Adrenal gland (tissue), 12 donors: ENCODE data around the gene PAX7. TPM values are rescaled to one million over a fixed set of nuclear protein-coding genes. Genes with fewer than 3 reads are reported as not detected.

ENCODE experiments used
- DNase-seq, 7 donors: peaks; one replicate each; pipeline ENCODE4 v3.0.0-alpha.2; 2019 to 2020
- H3K27ac ChIP-seq, 5 donors: fragments of 200-600 bp; sonication (generic) in 4 of 5; 1 replicate in 3 of 5; 2 replicates in 2 of 5; pipeline versions ENCODE4 v1.5.1 to v1.8.0; 2016 to 2020; ENCODE audit warnings: mild to moderate bottlenecking in 1 of 5
- H3K27me3 ChIP-seq: fragments of 200-600 bp; 2 replicates; pipeline ENCODE4 v1.8.0; 2021
- H3K36me3 ChIP-seq, 2 donors: fragments of 200-600 bp; replicated peaks in 1 of 2; 1 replicate in 1 of 2; 2 replicates in 1 of 2; pipeline versions ENCODE4 v1.5.1 to v1.8.0; 2018 to 2022
- H3K4me1 ChIP-seq, 2 donors: fragments of 200-600 bp; replicated peaks in 1 of 2; 1 replicate in 1 of 2; 2 replicates in 1 of 2; pipeline versions ENCODE4 v1.5.1 to v1.8.0; 2018 to 2021
- H3K4me3 ChIP-seq, 4 donors: fragments of 200-600 bp; sonication (generic) in 3 of 4; one replicate each; pipeline ENCODE4 v1.5.1; 2016 to 2018
- H3K9me3 ChIP-seq, 3 donors: fragments of 200-600 bp; sonication (generic) in 1 of 3; replicated peaks in 1 of 3; 1 replicate in 2 of 3; 2 replicates in 1 of 3; pipeline versions ENCODE4 v1.5.1 to v1.8.0; 2016 to 2021
- POLR2A ChIP-seq, 2 donors: fragments of 450-650 bp; IDR thresholded peaks; one replicate each; pipeline ENCODE4 v1.6.1; 2017; ENCODE audit warnings: antibody characterized with exemption in 2 of 2, mild to moderate bottlenecking in 2 of 2, moderate library complexity in 1 of 2
- WGBS, 4 donors: extraction: QIAGEN DNeasy Blood & Tissue Kit in 2 of 4; methylation state at CpG; one replicate each; pipeline versions ENCODE4 v1.1.5 to v1.1.7; 2013 to 2017; 5-methylcytosine and 5-hydroxymethylcytosine counted together
- intact Hi-C, 2 donors: fragments of 100-400 bp; cut with DNase I; formaldehyde crosslinking; loops; one replicate each; pipeline versions ENCODE4 v1.14.1 to v1.15.0; 2022 to 2023
- polyA plus RNA-seq, 3 donors: library from polyadenylated mRNA; stranded (reverse); fragments of 200-250 nt in 2 of 3; fragments of 350-450 nt in 1 of 3; fragmentation: Illumina TruSeq in 1 of 3; extraction: RNeasy Lipid Tissue Mini Kit (QIAGEN cat#74804) in 1 of 3; gene quantifications; one replicate each; pipeline ENCODE4 v1.2.3, GENCODE V29; 2013 to 2014
- total RNA-seq, 9 donors: library from RNA; depleted of rRNA in 4 of 9; stranded (reverse); fragments of >200 nt in 4 of 9; fragments of 120-200 nt in 1 of 9; fragmentation: NEBNext Ultra II Directional in 1 of 9; extraction: Animal tissue kit (Norgen Biotek cat#: 25700) in 1 of 9; gene quantifications; one replicate each; pipeline versions ENCODE4 v1.1.0 to v1.2.4, GENCODE V29; 2013 to 2023
- TF ChIP-seq, protein P1 (sequence below), 6 experiments: fragments of 450-650 bp in 4 of 6; fragments of 200-600 bp in 2 of 6; sonication (generic) in 1 of 6; IDR thresholded peaks; 1 replicate in 5 of 6; 2 replicates in 1 of 6; pipeline versions ENCODE4 v1.5.1 to v1.8.0; 2016 to 2021; ENCODE audit warnings: antibody characterized with exemption in 6 of 6, mild to moderate bottlenecking in 2 of 6, moderate library complexity in 1 of 6
- donor health status: healthy with polysubstance abuse.
- donor health status: Bipolar disorder and iron deficiency.
- donor health status: DM: yes; HTN: yes; CAD: no.
- donor health status: DM: no; HTN: no; CAD: no.
- donor health status: DM: no; HTN: no; CAD: no.
- donor health status: DM: yes; HTN: yes; CAD: no.

PAX7 gene
- total and polyA plus RNA-seq, 12 donors = not detected

DNA sequence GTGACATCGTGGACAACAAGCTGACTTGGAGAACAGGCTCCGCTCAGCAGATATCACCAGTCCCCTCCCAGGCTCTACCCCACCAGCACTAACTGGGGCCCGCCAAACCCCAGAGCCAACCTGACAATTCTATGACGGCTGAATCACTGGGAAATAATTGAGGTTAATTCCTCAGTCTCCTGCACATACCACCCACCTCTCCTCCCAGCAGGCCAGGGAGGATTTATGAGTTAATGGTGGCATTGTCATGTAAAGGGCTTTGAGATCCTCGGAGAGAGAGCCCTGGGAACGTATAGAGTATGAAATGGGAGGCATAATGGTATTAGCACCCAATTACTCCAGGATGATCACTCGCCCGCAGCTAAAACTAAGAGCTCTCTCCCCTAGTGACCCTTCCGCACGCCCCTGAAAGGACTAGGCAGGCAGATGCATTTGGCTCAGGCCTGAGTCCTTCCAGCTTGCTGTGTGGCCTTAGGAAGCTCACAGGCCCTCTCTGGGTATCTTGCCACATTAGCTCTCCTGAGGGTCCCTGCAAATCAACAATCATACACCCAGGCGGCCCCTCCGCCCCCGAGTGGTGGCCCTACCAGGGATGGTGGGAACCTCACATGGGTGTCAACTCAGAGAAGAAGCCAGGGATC, 27.3 kb upstream of the PAX7 start:
- no peak overlapping the region for H3K27ac ChIP-seq
- no peaks in the 10 kb centered on the region for H3K9me3 ChIP-seq
- peaks cover 7% of the 10 kb centered on the region for H3K27me3 ChIP-seq
- H3K36me3 ChIP-seq = no peaks in the 10 kb centered on the region
- H3K4me1 ChIP-seq = no peaks in the 10 kb centered on the region
- TF ChIP-seq, protein P1, sequence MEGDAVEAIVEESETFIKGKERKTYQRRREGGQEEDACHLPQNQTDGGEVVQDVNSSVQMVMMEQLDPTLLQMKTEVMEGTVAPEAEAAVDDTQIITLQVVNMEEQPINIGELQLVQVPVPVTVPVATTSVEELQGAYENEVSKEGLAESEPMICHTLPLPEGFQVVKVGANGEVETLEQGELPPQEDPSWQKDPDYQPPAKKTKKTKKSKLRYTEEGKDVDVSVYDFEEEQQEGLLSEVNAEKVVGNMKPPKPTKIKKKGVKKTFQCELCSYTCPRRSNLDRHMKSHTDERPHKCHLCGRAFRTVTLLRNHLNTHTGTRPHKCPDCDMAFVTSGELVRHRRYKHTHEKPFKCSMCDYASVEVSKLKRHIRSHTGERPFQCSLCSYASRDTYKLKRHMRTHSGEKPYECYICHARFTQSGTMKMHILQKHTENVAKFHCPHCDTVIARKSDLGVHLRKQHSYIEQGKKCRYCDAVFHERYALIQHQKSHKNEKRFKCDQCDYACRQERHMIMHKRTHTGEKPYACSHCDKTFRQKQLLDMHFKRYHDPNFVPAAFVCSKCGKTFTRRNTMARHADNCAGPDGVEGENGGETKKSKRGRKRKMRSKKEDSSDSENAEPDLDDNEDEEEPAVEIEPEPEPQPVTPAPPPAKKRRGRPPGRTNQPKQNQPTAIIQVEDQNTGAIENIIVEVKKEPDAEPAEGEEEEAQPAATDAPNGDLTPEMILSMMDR (IDR thresholded peaks at IDR 0.05) = no peak
- no peak for TF ChIP-seq POLR2A (IDR thresholded peaks at IDR 0.05)
- WGBS, 4 donors = 60 to 77% (median 67%) methylated on average over 6 to 13 of the region's 13 CpGs
- DNase-seq = no peak
- intact Hi-C loops = no loop called here
- H3K4me3 ChIP-seq = no peak overlapping the region

- H3K4me3 ChIP-seq = no peak overlapping the region
- intact Hi-C loops = no loop called here
- TF ChIP-seq, protein P1 (IDR thresholded peaks at IDR 0.05) = no peak
- TF ChIP-seq POLR2A (IDR thresholded peaks at IDR 0.05) = no peak
- H3K27me3 ChIP-seq = peaks cover 18% of the 10 kb centered on the region
- WGBS, 4 donors = 70 to 80% (median 71%) methylated on average over 12 to 19 of the region's 19 CpGs
- no peak overlapping the region for H3K27ac ChIP-seq
- H3K9me3 ChIP-seq = no peaks in the 10 kb centered on the region
- H3K36me3 ChIP-seq = no peaks in the 10 kb centered on the region
- no peaks in the 10 kb centered on the region for H3K4me1 ChIP-seq
- no peak for DNase-seq
These were observed 24.0 kb upstream of the PAX7 start for GRCh38 chr1:18606443-18607288.

GRCh38 chr1:18607289-18607760, 23.3 kb upstream of the PAX7 start:
- H3K27me3 ChIP-seq = peaks cover 21% of the 10 kb centered on the region
- TF ChIP-seq POLR2A (IDR thresholded peaks at IDR 0.05) = no peak
- TF ChIP-seq, protein P1 (IDR thresholded peaks at IDR 0.05) = no peak
- H3K36me3 ChIP-seq = no peaks in the 10 kb centered on the region
- intact Hi-C loops = no loop called here
- no peaks in the 10 kb centered on the region for H3K4me1 ChIP-seq
- DNase-seq = no peak
- no peak overlapping the region for H3K4me3 ChIP-seq
- H3K9me3 ChIP-seq = no peaks in the 10 kb centered on the region
- 63 to 75% (median 75%) methylated on average over 7 of the region's 7 CpGs for WGBS, 4 donors
- no peak overlapping the region for H3K27ac ChIP-seq

DNA sequence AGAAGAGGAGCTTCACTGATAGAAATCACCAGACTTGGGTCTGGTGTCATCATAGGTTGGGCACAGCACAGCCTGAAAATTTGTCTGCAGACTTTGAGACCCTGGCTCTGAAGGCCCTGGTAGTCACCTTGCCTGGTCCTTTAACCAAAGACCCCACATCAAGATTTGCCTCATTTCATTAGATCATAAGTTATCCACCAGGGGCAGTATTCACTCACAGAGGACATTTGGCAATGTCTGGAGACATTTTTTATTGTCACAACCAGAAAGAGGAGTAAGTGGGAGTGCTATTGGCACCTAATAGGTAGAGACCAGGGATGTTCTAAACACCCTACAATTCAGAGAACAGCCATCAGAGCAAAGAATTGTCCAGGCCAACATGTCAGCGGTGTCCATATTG, 22.1 kb upstream of the PAX7 start:
- Histone ChIP-seq H3K4me3 (no peak overlapping the region), H3K9me3 (no peaks in the 10 kb centered on the region), H3K27me3 (peaks cover 30% of the 10 kb centered on the region), H3K36me3 (no peaks in the 10 kb centered on the region), H3K27ac (no peak overlapping the region), H3K4me1 (no peaks in the 10 kb centered on the region)
- no peak for DNase-seq
- TF ChIP-seq, protein P1 (IDR thresholded peaks at IDR 0.05) = no peak
- TF ChIP-seq POLR2A (IDR thresholded peaks at IDR 0.05) = no peak
- intact Hi-C loops = no loop called here
- WGBS, 4 donors = 88 to 100% (median 96%) methylated on average over 1 of the region's 1 CpG
